Measurements from ENCODE around the gene KDELR3. TPM values are rescaled to one million over a fixed set of nuclear protein-coding genes. Genes with fewer than 3 reads are reported as not detected.

KDELR3 gene
- total and polyA plus RNA-seq, 10 donors, result 1.00 to 4.9 (median 2.9) TPM

- no peak for DNase-seq
- intact Hi-C loops (cut with DNase I; ENCODE audit: low total_unique reads), result no loop called here
- H3K27me3 ChIP-seq (replicated peaks in 1 of 7), result peaks cover 0 to 14% (median 0%) of the 10 kb centered on the region in 7 donors
Measured at GRCh38 chr22:38433871-38434270, 34.0 kb upstream of the KDELR3 start.

GRCh38 chr22:38435010-38435409, 32.9 kb upstream of the KDELR3 start:
- TF ChIP-seq POLR2A (IDR thresholded peaks at IDR 0.05), result no peak
- TF ChIP-seq CTCF (IDR thresholded peaks at IDR 0.05 in 8 of 11, conservative IDR thresholded peaks at IDR 0.05 in 3 of 11), result no peak
- TF ChIP-seq POLR2AphosphoS5 (IDR thresholded peaks at IDR 0.05), result no peak
- Histone ChIP-seq H3K4me1 (no peaks in the 10 kb centered on the region), H3K36me3 (no peaks in the 10 kb centered on the region), H3K27me3 (replicated peaks in 1 of 7) (peaks cover 0 to 16% (median 0%) of the 10 kb centered on the region in 7 donors), H3K27ac (no peak overlapping the region), H3K9me3 (no peaks in the 10 kb centered on the region), H3K4me3 (no peak overlapping the region)
- intact Hi-C loops (cut with DNase I; ENCODE audit: low total_unique reads), result no loop called here
- 75 to 90% (median 83%) methylated on average over 4 of the region's 4 CpGs for WGBS, 5 donors
- no peak for DNase-seq

More at GRCh38 chr22:38433871-38434270, 34.0 kb upstream of the KDELR3 start:
- 76 to 88% (median 82%) methylated on average over 5 to 8 of the region's 8 CpGs for WGBS, 5 donors
- no peak overlapping the region for H3K4me3 ChIP-seq
- TF ChIP-seq POLR2AphosphoS5 (IDR thresholded peaks at IDR 0.05) (no peak), POLR2A (IDR thresholded peaks at IDR 0.05) (no peak), CTCF (IDR thresholded peaks at IDR 0.05 in 8 of 11, conservative IDR thresholded peaks at IDR 0.05 in 3 of 11) (no peak)
- no peaks in the 10 kb centered on the region for H3K4me1 ChIP-seq
- no peaks in the 10 kb centered on the region for H3K36me3 ChIP-seq
- H3K27ac ChIP-seq, result no peak overlapping the region
- H3K9me3 ChIP-seq, result no peaks in the 10 kb centered on the region

- 49 to 77% (median 67%) methylated on average over 3 to 4 of the region's 4 CpGs for WGBS, 5 donors
- Histone ChIP-seq H3K9me3 (no peaks in the 10 kb centered on the region), H3K27ac (no peak overlapping the region), H3K36me3 (no peaks in the 10 kb centered on the region), H3K27me3 (replicated peaks in 1 of 7) (peaks cover 0 to 25% (median 0%) of the 10 kb centered on the region in 7 donors), H3K4me3 (no peak overlapping the region), H3K4me1 (no peaks in the 10 kb centered on the region)
- no peak for TF ChIP-seq CTCF (IDR thresholded peaks at IDR 0.05 in 8 of 11, conservative IDR thresholded peaks at IDR 0.05 in 3 of 11)
- no peak for TF ChIP-seq POLR2AphosphoS5 (IDR thresholded peaks at IDR 0.05)
- no peak for TF ChIP-seq POLR2A (IDR thresholded peaks at IDR 0.05)
- intact Hi-C loops (cut with DNase I; ENCODE audit: low total_unique reads), result no loop called here
- DNase-seq, result no peak
Measured at GRCh38 chr22:38435965-38436364, 31.9 kb upstream of the KDELR3 start.

- intact Hi-C loops (cut with DNase I; ENCODE audit: low total_unique reads), result no loop called here
- Histone ChIP-seq H3K4me1 (no peaks in the 10 kb centered on the region), H3K36me3 (no peaks in the 10 kb centered on the region), H3K9me3 (no peaks in the 10 kb centered on the region), H3K27me3 (replicated peaks in 1 of 7) (peaks cover 0 to 30% (median 0%) of the 10 kb centered on the region in 7 donors), H3K27ac (no peak overlapping the region), H3K4me3 (no peak overlapping the region)
- WGBS, 5 donors, result 89 to 93% (median 90%) methylated on average over 13 to 15 of the region's 15 CpGs
- DNase-seq, result no peak
- TF ChIP-seq CTCF (IDR thresholded peaks at IDR 0.05 in 8 of 11, conservative IDR thresholded peaks at IDR 0.05 in 3 of 11), result no peak
- TF ChIP-seq POLR2AphosphoS5 (IDR thresholded peaks at IDR 0.05), result no peak
- no peak for TF ChIP-seq POLR2A (IDR thresholded peaks at IDR 0.05)
Measured at GRCh38 chr22:38436629-38437395, 31.1 kb upstream of the KDELR3 start.

Data from spleen (tissue), 11 donors.